ENCODE measurements around the gene CDH4.

GRCh38 chr20:61875996-61876395, 623.9 kb downstream of the CDH4 start:
- TF ChIP-seq CTCF (conservative IDR thresholded peaks at IDR 0.05) = no peak
- TF ChIP-seq EZH2 (IDR thresholded peaks at IDR 0.05; ENCODE audit: low read depth) = no peak
